Epithelial cell of esophagus (primary cell): Measurements from ENCODE around the gene CEP112.

Source experiments
- DNase-seq: peaks from one replicate; pipeline ENCODE4 v3.0.0; 2010; ENCODE audit warnings: low read depth
- H3K4me3 ChIP-seq: 2 replicates; pipeline ENCODE4 v1.5.1; 2011; ENCODE audit warnings: mild to moderate bottlenecking, low read length, control low read depth
- CTCF ChIP-seq: IDR thresholded peaks from 2 replicates; pipeline ENCODE4 v1.5.1; 2011; ENCODE audit warnings: low read depth, mild to moderate bottlenecking, low read length, control low read depth, inconsistent platforms; ENCODE audit not compliant: insufficient read depth; ENCODE audit errors: missing control alignments

Gene CEP112

GRCh38 chr17:65966072-65966695, 225.7 kb downstream of the CEP112 start:
- DNase-seq = no peak
- no peak overlapping the region for H3K4me3 ChIP-seq
- TF ChIP-seq CTCF = no peak

GRCh38 chr17:65963179-65963578, 228.8 kb downstream of the CEP112 start:
- no peak for DNase-seq
- no peak overlapping the region for H3K4me3 ChIP-seq

DNA sequence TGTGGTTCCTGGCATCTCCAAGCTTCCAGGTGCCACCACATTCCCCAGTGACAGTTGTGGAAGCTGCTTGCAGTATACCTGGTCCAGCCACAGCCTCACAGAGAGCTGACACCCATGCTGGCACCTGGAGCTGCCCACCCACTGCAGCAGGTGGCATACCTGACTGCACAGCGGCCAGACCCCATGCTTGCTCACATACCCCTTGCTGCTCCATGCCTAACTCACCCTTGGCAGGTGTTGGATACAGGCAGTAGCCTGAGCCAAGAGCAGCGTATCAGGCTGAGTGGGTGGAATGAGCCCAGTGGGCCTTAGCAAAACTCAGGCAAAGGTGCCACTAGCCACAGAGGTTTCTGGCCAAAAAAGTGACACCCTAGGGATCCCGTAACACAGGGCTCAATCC, 232.3 kb downstream of the CEP112 start:
- no peak for TF ChIP-seq CTCF
- DNase-seq = no peak
- no peak overlapping the region for H3K4me3 ChIP-seq

More at GRCh38 chr17:65963179-65963578, 228.8 kb downstream of the CEP112 start:
- TF ChIP-seq CTCF = no peak

- DNase-seq = peak; percentile 75
- no peak overlapping the region for H3K4me3 ChIP-seq
- TF ChIP-seq CTCF = no peak
Observed at GRCh38 chr17:65956814-65957213, 235.1 kb downstream of the CEP112 start.

DNA sequence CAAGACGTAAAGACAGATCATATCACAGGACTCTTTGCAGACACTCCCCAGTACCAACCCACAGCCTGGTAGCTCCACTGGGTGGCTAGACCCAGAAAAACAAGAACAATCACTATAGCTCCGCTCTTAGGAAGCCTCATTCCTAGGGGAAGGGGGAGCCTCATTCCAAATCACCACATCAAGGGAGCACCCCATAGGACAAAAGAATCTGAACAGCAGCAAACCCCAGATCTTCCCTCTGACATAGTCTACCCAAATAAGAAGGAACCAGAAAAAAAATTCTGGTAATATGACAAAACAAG, 237.8 kb downstream of the CEP112 start:
- TF ChIP-seq CTCF = no peak
- DNase-seq = no peak

GRCh38 chr17:65953316-65954147, 238.4 kb downstream of the CEP112 start:
- no peak for TF ChIP-seq CTCF
- H3K4me3 ChIP-seq = no peak overlapping the region
- no peak for DNase-seq

More for the DNA sequence above, 237.8 kb downstream of the CEP112 start:
- no peak overlapping the region for H3K4me3 ChIP-seq

- TF ChIP-seq CTCF = no peak
- H3K4me3 ChIP-seq = no peak overlapping the region
- no peak for DNase-seq
Observed at GRCh38 chr17:65952586-65952985, 239.3 kb downstream of the CEP112 start.
